HEK293T (cell line): ENCODE measurements around the gene NPAS3.

Source experiments
- BHLHE40 ChIP-seq: fragments of 450-650 bp; IDR thresholded peaks from 2 replicates; pipeline ENCODE4 v1.6.1; 2016; ENCODE audit warnings: mild to moderate bottlenecking, moderate library complexity, borderline replicate concordance
- CTBP1 ChIP-seq: fragments of 450-650 bp; IDR thresholded peaks from 2 replicates; pipeline ENCODE4 v1.6.1; 2016; ENCODE audit warnings: borderline replicate concordance
- ELF4 ChIP-seq: fragments of 450-650 bp; IDR thresholded peaks from 2 replicates; pipeline ENCODE4 v1.6.1; 2017; ENCODE audit warnings: antibody characterized with exemption
- FOXA1 ChIP-seq: fragments of 450-650 bp; IDR thresholded peaks from 2 replicates; pipeline ENCODE4 v1.6.1; 2016; ENCODE audit warnings: mild to moderate bottlenecking
- FOXK2 ChIP-seq: fragments of 450-650 bp; IDR thresholded peaks from 2 replicates; pipeline ENCODE4 v1.6.1; 2016; ENCODE audit warnings: mild to moderate bottlenecking
- FOXM1 ChIP-seq: fragments of 450-650 bp; IDR thresholded peaks from 2 replicates; pipeline ENCODE4 v1.6.1; 2017; ENCODE audit warnings: mild to moderate bottlenecking, borderline replicate concordance
- NFRKB ChIP-seq: fragments of 450-650 bp; IDR thresholded peaks from 2 replicates; pipeline ENCODE4 v1.6.1; 2016; ENCODE audit warnings: mild to moderate bottlenecking, moderate library complexity
- SP1 ChIP-seq: fragments of 450-650 bp; IDR thresholded peaks from 2 replicates; pipeline ENCODE4 v1.6.1; 2017
- SUZ12 ChIP-seq: fragments of 450-650 bp; IDR thresholded peaks from 2 replicates; pipeline ENCODE4 v1.6.1; 2016; ENCODE audit warnings: mild to moderate bottlenecking
- TF ChIP-seq, protein P1 (sequence below): fragments of 450-650 bp; IDR thresholded peaks from 2 replicates; pipeline ENCODE4 v1.6.1; 2016

DNA sequence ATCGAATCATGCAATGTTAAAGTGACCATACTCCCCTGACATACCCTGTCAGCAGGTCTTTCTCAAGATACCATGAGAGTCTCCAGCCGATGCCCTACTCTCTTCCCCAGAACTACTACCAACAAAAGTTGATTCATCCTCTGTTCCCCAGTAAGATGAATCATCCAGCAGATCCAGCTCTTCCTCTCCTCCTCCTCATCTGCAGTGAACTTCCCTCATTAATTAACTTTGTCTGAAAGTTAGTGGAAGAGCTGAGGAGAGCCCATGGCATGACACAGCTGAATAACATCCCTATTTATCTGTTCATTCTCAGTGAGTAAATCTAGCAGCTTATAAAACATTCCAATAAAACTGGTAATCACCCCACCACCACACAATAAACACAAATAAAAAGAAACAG is 798.8 kb downstream of the NPAS3 start:
- TF ChIP-seq FOXA1 (no peak), NFRKB (no peak), FOXK2 (no peak), ELF4 (no peak), FOXM1 (no peak), CTBP1 (no peak), BHLHE40 (no peak), SP1 (no peak), SUZ12 (no peak)
- TF ChIP-seq, protein P1, sequence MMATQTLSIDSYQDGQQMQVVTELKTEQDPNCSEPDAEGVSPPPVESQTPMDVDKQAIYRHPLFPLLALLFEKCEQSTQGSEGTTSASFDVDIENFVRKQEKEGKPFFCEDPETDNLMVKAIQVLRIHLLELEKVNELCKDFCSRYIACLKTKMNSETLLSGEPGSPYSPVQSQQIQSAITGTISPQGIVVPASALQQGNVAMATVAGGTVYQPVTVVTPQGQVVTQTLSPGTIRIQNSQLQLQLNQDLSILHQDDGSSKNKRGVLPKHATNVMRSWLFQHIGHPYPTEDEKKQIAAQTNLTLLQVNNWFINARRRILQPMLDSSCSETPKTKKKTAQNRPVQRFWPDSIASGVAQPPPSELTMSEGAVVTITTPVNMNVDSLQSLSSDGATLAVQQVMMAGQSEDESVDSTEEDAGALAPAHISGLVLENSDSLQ = no peak
